ENCODE results near the gene TRERF1.

DNA sequence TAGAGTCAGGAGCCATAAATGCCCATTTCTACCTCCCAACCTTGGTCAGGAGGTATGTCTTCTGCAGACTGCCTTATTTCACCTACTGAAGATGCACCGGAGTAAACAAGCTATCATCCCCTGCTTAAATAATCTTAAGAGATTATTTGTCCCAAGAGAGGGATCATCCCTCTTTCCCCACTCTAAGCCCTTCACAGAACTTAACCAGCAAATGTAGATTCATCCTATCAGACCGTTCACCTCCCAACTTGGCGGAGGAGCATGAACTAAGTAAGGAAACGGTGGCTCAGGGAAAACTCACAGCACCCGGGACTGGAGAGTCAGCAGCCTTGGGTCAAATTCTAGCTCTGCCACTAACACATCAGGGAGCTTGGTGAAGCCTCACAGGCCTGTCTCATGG, 115.3 kb downstream of the TRERF1 start:
- TF ChIP-seq, protein P1, sequence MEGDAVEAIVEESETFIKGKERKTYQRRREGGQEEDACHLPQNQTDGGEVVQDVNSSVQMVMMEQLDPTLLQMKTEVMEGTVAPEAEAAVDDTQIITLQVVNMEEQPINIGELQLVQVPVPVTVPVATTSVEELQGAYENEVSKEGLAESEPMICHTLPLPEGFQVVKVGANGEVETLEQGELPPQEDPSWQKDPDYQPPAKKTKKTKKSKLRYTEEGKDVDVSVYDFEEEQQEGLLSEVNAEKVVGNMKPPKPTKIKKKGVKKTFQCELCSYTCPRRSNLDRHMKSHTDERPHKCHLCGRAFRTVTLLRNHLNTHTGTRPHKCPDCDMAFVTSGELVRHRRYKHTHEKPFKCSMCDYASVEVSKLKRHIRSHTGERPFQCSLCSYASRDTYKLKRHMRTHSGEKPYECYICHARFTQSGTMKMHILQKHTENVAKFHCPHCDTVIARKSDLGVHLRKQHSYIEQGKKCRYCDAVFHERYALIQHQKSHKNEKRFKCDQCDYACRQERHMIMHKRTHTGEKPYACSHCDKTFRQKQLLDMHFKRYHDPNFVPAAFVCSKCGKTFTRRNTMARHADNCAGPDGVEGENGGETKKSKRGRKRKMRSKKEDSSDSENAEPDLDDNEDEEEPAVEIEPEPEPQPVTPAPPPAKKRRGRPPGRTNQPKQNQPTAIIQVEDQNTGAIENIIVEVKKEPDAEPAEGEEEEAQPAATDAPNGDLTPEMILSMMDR (IDR thresholded peaks at IDR 0.05) = no peak
- no peak for TF ChIP-seq POLR2A (IDR thresholded peaks at IDR 0.05)

Data from thyroid gland (tissue), 4 donors.